ENCODE results near the gene ZIC4. TPM values are rescaled to one million over a fixed set of nuclear protein-coding genes. Genes with fewer than 3 reads are reported as not detected.

The ZIC4 gene
- total and polyA plus RNA-seq, 4 donors = 0.06 TPM; not detected in 3

- WGBS = 26% methylated on average over 34 of the region's 34 CpGs
- DNase-seq (ENCODE audit: low spot score) = no peak
- no peak overlapping the region for H3K4me3 ChIP-seq (ENCODE audit: low read depth in 1 of 3, low read length in 3 of 3)
Measured at GRCh38 chr3:147397155-147397874, 9.0 kb downstream of the ZIC4 start.

More at GRCh38 chr3:147397155-147397874, 9.0 kb downstream of the ZIC4 start:
- Histone ChIP-seq H3K27ac (ENCODE audit: low read depth in 1 of 2, low read length in 2 of 2) (no peak overlapping the region), H3K36me3 (ENCODE audit: control insufficient read depth in 4 of 4, insufficient read depth in 3 of 4, low read depth in 1 of 4, low read length in 3 of 4) (peaks cover 0 to 4% (median 0%) of the 10 kb centered on the region in 4 donors), H3K27me3 (ENCODE audit: control insufficient read depth in 4 of 4, insufficient read depth in 4 of 4, low read length in 3 of 4) (peaks cover 0 to 10% (median 4%) of the 10 kb centered on the region in 4 donors), H3K9me3 (ENCODE audit: control insufficient read depth in 4 of 4, low read length in 3 of 4) (no peaks in the 10 kb centered on the region), H3K9ac (ENCODE audit: low read depth in 1 of 2, low read length in 2 of 2) (no peak overlapping the region), H3K4me1 (ENCODE audit: control insufficient read depth in 4 of 4, insufficient read depth in 4 of 4, low read length in 3 of 4) (peaks cover 9 to 28% (median 19%) of the 10 kb centered on the region in 4 donors)
- TF ChIP-seq REST (IDR thresholded peaks at IDR 0.05) = no peak
- no peak for TF ChIP-seq GABPA (IDR thresholded peaks at IDR 0.05 in 1 of 2, conservative IDR thresholded peaks at IDR 0.05 in 1 of 2)
- TF ChIP-seq YY1 (IDR thresholded peaks at IDR 0.05) = no peak
- TF ChIP-seq RAD21 (IDR thresholded peaks at IDR 0.05) = no peak
- TF ChIP-seq TAF1 (conservative IDR thresholded peaks at IDR 0.05) = no peak
- TF ChIP-seq ATF3 (IDR thresholded peaks at IDR 0.05) = no peak
- no peak for TF ChIP-seq FOXA2 (IDR thresholded peaks at IDR 0.05)
- TF ChIP-seq CTCF (IDR thresholded peaks at IDR 0.05; ENCODE audit: low read depth, low read length, missing input control) = no peak
- no peak for TF ChIP-seq MAX (IDR thresholded peaks at IDR 0.05)
